Peyer's patch (tissue), 4 donors: ENCODE data around the gene PAM.

Experiments used
- POLR2A ChIP-seq, 2 donors: fragments of 450-650 bp; IDR thresholded peaks; one replicate each; pipeline ENCODE4 v1.5.1; 2017; ENCODE audit warnings: antibody characterized with exemption in 2 of 2, mild to moderate bottlenecking in 2 of 2, moderate library complexity in 2 of 2
- TF ChIP-seq, protein P1 (sequence below), 6 experiments: fragments of 450-650 bp in 4 of 6; fragments of 200-600 bp in 2 of 6; sonication (generic) in 1 of 6; IDR thresholded peaks; one replicate each; pipeline ENCODE4 v1.5.1; 2017 to 2019; ENCODE audit warnings: antibody characterized with exemption in 6 of 6, mild to moderate bottlenecking in 3 of 6, moderate library complexity in 1 of 6

DNA sequence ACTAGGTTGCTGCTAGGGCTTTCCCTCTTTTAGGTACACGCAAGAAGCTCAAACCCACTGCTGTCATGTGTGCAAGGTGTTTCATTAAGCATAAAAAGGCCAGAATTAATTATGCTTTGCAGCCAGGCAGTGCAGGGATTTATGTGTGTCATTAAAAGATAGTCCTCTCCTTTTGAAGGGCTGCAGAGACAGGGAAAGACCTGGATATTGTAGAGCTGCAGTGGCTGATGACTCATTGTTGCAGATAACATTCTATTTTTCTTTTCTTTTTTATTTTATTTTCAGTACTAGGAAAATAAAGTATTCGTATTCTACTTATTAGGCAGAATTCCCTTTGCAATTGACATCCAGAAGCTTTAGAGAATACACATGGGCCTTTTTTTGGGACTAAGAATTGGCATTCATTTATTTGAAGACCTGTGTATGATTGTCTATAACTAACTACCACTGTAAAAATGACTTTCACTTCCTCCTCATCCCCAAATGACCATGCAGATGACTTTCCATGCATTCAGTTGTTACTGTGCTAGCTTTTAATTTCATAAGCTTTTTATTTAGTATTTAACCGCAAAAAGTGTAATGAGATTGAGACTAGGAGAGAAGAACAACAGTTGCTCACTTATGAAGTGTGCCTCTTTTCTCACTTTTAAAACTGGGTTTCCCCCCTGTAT lies 113.0 kb downstream of the PAM start:
- TF ChIP-seq, protein P1, sequence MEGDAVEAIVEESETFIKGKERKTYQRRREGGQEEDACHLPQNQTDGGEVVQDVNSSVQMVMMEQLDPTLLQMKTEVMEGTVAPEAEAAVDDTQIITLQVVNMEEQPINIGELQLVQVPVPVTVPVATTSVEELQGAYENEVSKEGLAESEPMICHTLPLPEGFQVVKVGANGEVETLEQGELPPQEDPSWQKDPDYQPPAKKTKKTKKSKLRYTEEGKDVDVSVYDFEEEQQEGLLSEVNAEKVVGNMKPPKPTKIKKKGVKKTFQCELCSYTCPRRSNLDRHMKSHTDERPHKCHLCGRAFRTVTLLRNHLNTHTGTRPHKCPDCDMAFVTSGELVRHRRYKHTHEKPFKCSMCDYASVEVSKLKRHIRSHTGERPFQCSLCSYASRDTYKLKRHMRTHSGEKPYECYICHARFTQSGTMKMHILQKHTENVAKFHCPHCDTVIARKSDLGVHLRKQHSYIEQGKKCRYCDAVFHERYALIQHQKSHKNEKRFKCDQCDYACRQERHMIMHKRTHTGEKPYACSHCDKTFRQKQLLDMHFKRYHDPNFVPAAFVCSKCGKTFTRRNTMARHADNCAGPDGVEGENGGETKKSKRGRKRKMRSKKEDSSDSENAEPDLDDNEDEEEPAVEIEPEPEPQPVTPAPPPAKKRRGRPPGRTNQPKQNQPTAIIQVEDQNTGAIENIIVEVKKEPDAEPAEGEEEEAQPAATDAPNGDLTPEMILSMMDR (IDR thresholded peaks at IDR 0.05), result no peak
- no peak for TF ChIP-seq POLR2A (IDR thresholded peaks at IDR 0.05)
